Measurements from ENCODE around the gene IL27RA. TPM values are rescaled to one million over a fixed set of nuclear protein-coding genes. Genes with fewer than 3 reads are reported as not detected.

Gene IL27RA
- total RNA-seq, 4 donors from 2014 or later: 0.85 to 7.4 (median 2.0) TPM

GRCh38 chr19:13996928-13997630 lies 34.5 kb upstream of the IL27RA start:
- Histone ChIP-seq H3K4me3 (no peak overlapping the region), H3K27ac (no peak overlapping the region), H3K36me3 (peaks cover 0 to 26% (median 0%) of the 10 kb centered on the region in 3 donors), H3K4me1 (peaks cover 0 to 9% (median 4%) of the 10 kb centered on the region in 4 donors), H3K9me3 (no peaks in the 10 kb centered on the region), H3K27me3 (no peaks in the 10 kb centered on the region)
- peak in 1 of 3 donors; percentile 12 for DNase-seq
- TF ChIP-seq POLR2A (IDR thresholded peaks at IDR 0.05): no peak
- TF ChIP-seq, protein P1, sequence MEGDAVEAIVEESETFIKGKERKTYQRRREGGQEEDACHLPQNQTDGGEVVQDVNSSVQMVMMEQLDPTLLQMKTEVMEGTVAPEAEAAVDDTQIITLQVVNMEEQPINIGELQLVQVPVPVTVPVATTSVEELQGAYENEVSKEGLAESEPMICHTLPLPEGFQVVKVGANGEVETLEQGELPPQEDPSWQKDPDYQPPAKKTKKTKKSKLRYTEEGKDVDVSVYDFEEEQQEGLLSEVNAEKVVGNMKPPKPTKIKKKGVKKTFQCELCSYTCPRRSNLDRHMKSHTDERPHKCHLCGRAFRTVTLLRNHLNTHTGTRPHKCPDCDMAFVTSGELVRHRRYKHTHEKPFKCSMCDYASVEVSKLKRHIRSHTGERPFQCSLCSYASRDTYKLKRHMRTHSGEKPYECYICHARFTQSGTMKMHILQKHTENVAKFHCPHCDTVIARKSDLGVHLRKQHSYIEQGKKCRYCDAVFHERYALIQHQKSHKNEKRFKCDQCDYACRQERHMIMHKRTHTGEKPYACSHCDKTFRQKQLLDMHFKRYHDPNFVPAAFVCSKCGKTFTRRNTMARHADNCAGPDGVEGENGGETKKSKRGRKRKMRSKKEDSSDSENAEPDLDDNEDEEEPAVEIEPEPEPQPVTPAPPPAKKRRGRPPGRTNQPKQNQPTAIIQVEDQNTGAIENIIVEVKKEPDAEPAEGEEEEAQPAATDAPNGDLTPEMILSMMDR (IDR thresholded peaks at IDR 0.05): no peak

- TF ChIP-seq POLR2A (IDR thresholded peaks at IDR 0.05): no peak
- TF ChIP-seq, protein P1 (IDR thresholded peaks at IDR 0.05): no peak
- Histone ChIP-seq H3K36me3 (peaks cover 0 to 21% (median 0%) of the 10 kb centered on the region in 3 donors), H3K27me3 (no peaks in the 10 kb centered on the region), H3K9me3 (no peaks in the 10 kb centered on the region), H3K4me1 (peaks cover 0 to 11% (median 5%) of the 10 kb centered on the region in 4 donors), H3K27ac (no peak overlapping the region), H3K4me3 (no peak overlapping the region)
- DNase-seq: no peak
These were observed 34.0 kb upstream of the IL27RA start for GRCh38 chr19:13997631-13997962.

DNA sequence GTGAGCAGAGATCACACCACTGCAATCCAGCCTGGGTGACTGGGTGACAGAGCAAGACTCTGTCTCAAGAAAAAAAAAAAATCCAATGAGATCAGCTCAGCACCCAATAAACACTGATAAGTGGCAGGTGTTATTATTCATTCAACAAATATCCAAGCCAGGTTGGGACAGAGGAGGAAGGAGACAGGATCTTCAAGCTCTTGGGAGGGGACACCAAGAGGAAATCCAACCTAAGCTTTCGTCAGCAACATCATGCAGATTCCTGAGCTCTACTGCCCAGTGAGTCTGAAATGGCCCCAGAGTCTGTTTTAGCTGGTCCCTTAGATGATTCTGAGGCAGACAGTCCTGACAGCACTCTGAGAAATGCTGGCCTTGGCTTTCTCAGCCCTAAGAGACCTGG lies 33.1 kb upstream of the IL27RA start:
- Histone ChIP-seq H3K4me1 (peaks cover 0 to 19% (median 13%) of the 10 kb centered on the region in 4 donors), H3K4me3 (no peak overlapping the region), H3K36me3 (peaks cover 0 to 13% (median 0%) of the 10 kb centered on the region in 3 donors), H3K27ac (no peak overlapping the region), H3K9me3 (no peaks in the 10 kb centered on the region), H3K27me3 (no peaks in the 10 kb centered on the region)
- no peak for DNase-seq
- TF ChIP-seq, protein P1 (IDR thresholded peaks at IDR 0.05): no peak
- TF ChIP-seq POLR2A (IDR thresholded peaks at IDR 0.05): no peak

- TF ChIP-seq, protein P1 (IDR thresholded peaks at IDR 0.05): no peak
- no peak for TF ChIP-seq POLR2A (IDR thresholded peaks at IDR 0.05)
- no peak for DNase-seq
- Histone ChIP-seq H3K36me3 (peaks cover 0 to 9% (median 0%) of the 10 kb centered on the region in 3 donors), H3K4me1 (peaks cover 0 to 26% (median 17%) of the 10 kb centered on the region in 4 donors), H3K27ac (no peak overlapping the region), H3K9me3 (no peaks in the 10 kb centered on the region), H3K27me3 (no peaks in the 10 kb centered on the region), H3K4me3 (no peak overlapping the region)
These were observed 32.5 kb upstream of the IL27RA start for GRCh38 chr19:13999085-13999484.

DNA sequence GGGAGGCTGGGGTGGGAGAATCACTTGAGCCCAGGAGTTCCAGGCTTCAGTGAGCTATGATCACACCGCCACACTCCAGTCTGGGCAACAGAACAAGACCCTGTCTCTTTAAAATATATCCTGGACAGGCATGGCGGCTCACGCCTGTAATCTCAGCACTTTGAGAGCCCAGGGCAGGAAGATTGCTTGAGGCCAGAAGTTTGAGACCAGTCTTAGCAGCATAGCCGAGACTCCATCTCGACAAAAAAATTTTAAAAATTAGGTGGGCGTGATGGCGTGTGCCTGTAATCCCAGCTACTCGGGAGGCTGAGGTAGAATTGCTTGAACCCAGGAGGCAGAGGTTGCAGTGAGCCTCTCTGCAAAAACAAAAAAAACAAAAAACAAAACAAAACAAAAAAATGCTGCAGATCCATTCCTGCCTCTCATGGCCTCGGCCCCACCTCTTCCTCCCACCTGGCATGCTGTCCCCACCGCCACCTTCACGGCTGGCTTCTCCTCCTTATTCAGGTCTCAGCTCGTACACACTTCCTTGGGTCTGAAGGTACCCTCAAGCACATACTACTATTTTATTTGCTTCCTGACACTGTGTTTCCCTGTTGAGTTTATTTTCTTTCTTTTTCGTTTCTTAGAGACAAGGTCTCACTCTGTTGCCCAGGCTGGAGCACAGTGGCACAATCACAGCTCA lies 30.7 kb upstream of the IL27RA start:
- H3K4me1 ChIP-seq: peaks cover 3 to 34% (median 27%) of the 10 kb centered on the region in 4 donors
- TF ChIP-seq, protein P1 (IDR thresholded peaks at IDR 0.05): no peak
- no peak for TF ChIP-seq POLR2A (IDR thresholded peaks at IDR 0.05)
- no peak overlapping the region for H3K4me3 ChIP-seq
- no peaks in the 10 kb centered on the region for H3K27me3 ChIP-seq
- DNase-seq: peak in 1 of 3 donors; percentile 56
- peak overlapping the region in 1 of 4 donors; percentile 98 for H3K27ac ChIP-seq
- H3K36me3 ChIP-seq: peaks cover 0 to 9% (median 0%) of the 10 kb centered on the region in 3 donors
- H3K9me3 ChIP-seq: no peaks in the 10 kb centered on the region

Measured in Peyer's patch (tissue), 4 donors.